ENCODE data around the gene HSD17B11.
"Not testable (repeated sequence)": the region's sequence is repeated elsewhere in the genome, so short reads cannot be mapped to it uniquely, and the experiment has no call there.

DNA sequence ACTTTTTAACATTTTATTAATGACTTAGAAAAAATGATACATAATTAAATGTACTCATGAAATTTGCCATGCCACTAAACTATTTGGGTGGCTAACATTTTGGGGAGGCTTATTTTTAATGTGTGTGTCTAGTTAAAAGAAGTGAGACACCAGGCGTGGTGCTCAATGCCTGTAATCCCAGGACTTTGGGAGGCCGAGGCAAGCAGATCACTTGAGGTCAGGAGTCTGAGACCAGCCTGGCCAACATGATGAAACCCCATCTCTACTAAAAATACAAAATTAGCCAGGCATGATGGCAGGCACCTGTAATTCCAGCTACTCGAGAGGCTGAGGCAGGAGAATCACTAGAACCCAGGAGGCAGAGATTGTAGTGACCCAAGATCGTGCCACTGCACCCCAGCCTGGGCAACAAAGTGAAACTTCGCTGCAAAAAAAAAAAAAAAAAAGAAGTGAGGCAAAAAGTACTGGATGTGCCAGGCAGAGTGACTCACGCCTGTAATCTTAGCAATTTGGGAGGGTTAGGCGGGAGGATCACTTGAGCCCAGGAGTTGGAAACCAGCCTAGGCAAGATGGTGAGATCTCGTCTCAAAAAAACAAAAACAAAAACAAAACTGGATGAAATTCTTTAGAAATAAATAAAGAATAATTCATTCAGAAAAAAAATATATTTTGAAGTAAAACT, 48.9 kb downstream of the HSD17B11 start:
- TF ChIP-seq, protein P1, sequence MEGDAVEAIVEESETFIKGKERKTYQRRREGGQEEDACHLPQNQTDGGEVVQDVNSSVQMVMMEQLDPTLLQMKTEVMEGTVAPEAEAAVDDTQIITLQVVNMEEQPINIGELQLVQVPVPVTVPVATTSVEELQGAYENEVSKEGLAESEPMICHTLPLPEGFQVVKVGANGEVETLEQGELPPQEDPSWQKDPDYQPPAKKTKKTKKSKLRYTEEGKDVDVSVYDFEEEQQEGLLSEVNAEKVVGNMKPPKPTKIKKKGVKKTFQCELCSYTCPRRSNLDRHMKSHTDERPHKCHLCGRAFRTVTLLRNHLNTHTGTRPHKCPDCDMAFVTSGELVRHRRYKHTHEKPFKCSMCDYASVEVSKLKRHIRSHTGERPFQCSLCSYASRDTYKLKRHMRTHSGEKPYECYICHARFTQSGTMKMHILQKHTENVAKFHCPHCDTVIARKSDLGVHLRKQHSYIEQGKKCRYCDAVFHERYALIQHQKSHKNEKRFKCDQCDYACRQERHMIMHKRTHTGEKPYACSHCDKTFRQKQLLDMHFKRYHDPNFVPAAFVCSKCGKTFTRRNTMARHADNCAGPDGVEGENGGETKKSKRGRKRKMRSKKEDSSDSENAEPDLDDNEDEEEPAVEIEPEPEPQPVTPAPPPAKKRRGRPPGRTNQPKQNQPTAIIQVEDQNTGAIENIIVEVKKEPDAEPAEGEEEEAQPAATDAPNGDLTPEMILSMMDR (IDR thresholded peaks at IDR 0.05): not testable (repeated sequence)
- not testable (repeated sequence) for TF ChIP-seq POLR2A (IDR thresholded peaks at IDR 0.05)
- TF ChIP-seq POLR2AphosphoS5 (IDR thresholded peaks at IDR 0.05; ENCODE audit: insufficient read depth in 1 of 2, low read depth in 1 of 2): peak; percentile 27 to 80
